Measurements from ENCODE around the gene USP38.

GRCh38 chr4:143241892-143242291 is 57.2 kb downstream of the USP38 start:
- TF ChIP-seq CTCF (IDR thresholded peaks at IDR 0.05): no peak
- no peak for TF ChIP-seq EZH2 (IDR thresholded peaks at IDR 0.05)
- no peak for TF ChIP-seq EZH2phosphoT487 (IDR thresholded peaks at IDR 0.05)
